Breast epithelium (tissue), 3 donors: ENCODE results near the gene HECTD4.

Experiments used
- POLR2AphosphoS5 ChIP-seq, 3 donors: sonication (generic); formaldehyde crosslinking; IDR thresholded peaks; one replicate each; pipeline ENCODE4 v1.6.1; 2017; ENCODE audit warnings: antibody characterized with exemption in 3 of 3
- TF ChIP-seq, protein P1 (sequence below), 3 donors: fragments of 450-650 bp; IDR thresholded peaks; one replicate each; pipeline ENCODE4 v1.5.1; 2016 to 2017; ENCODE audit warnings: antibody characterized with exemption in 3 of 3, mild to moderate bottlenecking in 3 of 3, moderate library complexity in 3 of 3

DNA sequence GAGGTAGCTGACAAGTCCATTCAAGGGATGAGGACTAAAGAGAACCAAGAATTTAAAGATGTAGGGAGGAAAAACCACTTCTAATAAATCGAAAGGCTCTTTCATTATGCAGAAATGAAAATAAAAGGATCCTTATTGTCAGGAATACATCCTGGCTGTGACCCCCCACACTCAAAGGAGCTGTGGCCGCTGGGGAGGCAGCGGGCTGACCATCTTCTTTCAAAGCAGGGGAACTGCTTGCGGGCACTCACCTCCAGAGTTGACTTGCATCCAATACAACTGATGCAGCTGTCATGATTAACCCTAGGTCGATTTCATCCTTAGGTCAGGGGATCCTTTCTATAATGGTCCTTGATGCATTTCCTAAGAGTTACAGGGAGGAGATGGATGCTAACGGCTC is 221.6 kb downstream of the HECTD4 start:
- TF ChIP-seq, protein P1, sequence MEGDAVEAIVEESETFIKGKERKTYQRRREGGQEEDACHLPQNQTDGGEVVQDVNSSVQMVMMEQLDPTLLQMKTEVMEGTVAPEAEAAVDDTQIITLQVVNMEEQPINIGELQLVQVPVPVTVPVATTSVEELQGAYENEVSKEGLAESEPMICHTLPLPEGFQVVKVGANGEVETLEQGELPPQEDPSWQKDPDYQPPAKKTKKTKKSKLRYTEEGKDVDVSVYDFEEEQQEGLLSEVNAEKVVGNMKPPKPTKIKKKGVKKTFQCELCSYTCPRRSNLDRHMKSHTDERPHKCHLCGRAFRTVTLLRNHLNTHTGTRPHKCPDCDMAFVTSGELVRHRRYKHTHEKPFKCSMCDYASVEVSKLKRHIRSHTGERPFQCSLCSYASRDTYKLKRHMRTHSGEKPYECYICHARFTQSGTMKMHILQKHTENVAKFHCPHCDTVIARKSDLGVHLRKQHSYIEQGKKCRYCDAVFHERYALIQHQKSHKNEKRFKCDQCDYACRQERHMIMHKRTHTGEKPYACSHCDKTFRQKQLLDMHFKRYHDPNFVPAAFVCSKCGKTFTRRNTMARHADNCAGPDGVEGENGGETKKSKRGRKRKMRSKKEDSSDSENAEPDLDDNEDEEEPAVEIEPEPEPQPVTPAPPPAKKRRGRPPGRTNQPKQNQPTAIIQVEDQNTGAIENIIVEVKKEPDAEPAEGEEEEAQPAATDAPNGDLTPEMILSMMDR (IDR thresholded peaks at IDR 0.05), result no peak
- TF ChIP-seq POLR2AphosphoS5 (IDR thresholded peaks at IDR 0.05), result no peak
